ENCODE measurements around the gene CGGBP1. TPM values are rescaled to one million over a fixed set of nuclear protein-coding genes. Genes with fewer than 3 reads are reported as not detected.

The CGGBP1 gene
- 102 and 180 TPM in 2 replicates for total RNA-seq (ENCODE audit: low replicate concordance)

DNA sequence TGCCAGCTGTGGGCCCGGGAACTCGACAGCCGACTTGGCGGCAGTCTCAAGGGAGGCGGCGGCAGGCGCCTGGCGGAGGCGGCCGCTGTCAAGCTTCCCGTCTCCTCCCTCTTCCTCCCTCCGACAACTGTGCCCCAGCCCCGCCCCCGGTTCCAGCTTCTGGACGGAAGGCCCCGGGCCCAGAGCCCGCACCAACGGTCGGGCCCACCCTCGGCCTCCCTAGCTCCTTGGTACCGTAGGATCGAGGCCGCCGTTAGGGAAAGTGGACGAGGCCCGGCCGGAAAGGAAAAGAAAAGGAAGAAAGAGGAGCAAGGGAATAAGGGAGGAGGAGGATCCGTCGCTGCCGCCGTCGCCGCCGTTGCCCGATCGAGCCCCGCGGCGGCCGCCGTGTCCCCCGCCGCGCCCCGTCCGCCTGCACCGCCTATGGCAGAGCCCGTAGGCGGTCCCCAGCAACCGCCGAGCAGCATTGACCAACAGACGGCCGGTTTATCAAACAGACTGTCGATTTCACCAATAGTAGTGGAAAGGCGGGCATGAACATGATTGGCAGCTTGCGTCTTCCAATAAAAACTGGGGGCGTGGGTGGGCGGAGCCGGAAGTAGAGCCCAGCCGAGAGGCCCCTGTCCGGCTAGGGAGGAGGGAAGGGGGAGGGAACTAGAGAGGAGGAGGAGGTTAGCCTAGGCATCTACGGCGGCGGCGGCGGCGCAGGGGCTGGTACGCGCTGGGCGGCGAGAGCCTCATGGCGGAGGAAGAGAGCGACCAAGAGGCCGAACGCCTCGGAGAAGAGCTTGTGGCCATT, at the start of gene CGGBP1, which contains the start of gene ZNF654:
TSS of gene CGGBP1 (minus strand) at position 425 of the 799 bp plus-strand sequence. CDS start 3,029 bp downstream, outside the sequence.
TSS of gene ZNF654 (plus strand) at position 675 of the 799 bp plus-strand sequence. CDS start at position 740, 65 bp downstream.
- Histone ChIP-seq H3K4me1 (peaks cover 21% of the 10 kb centered on the region), H3K27me3 (no peaks in the 10 kb centered on the region), H3K4me3 (peak within 1 kb of the TSS; percentile 92), H3K9ac (peak within 1 kb of the TSS; percentile 85), H2AFZ (replicated peaks) (peak within 1 kb of the TSS; percentile 77), H4K20me1 (ENCODE audit: low read depth) (peaks cover 36% of the 10 kb centered on the region), H3K9me3 (ENCODE audit: low read depth) (no peaks in the 10 kb centered on the region), H3K79me2 (ENCODE audit: low read depth) (peaks cover 76% of the 10 kb centered on the region), H3K4me2 (peak within 1 kb of the TSS; percentile 91), H3F3A (ENCODE audit: low read depth) (peaks cover 25% of the 10 kb centered on the region), H3K36me3 (peaks cover 7% of the 10 kb centered on the region), H3K27ac (peak within 1 kb of the TSS; percentile 97)
- peak within 1 kb of the TSS; percentile 98 for H3K4me3 Mint-ChIP-seq
- H3K9me3 Mint-ChIP-seq = no peaks in the 10 kb centered on the region
- peaks cover 20% of the 10 kb centered on the region for H3K4me1 Mint-ChIP-seq
- peaks cover 22% of the 10 kb centered on the region for H3K36me3 Mint-ChIP-seq
- peaks cover 2% of the 10 kb centered on the region for H3K27me3 Mint-ChIP-seq (ENCODE audit: insufficient read depth, low read depth)
- H3K27ac Mint-ChIP-seq = peak within 1 kb of the TSS; percentile 96
- peak; percentile 98 for DNase-seq (ENCODE audit: low spot score)
- TF ChIP-seq EZH2phosphoT487 (IDR thresholded peaks at IDR 0.05) (no peak), EZH2 (IDR thresholded peaks at IDR 0.05) (no peak)
- TF ChIP-seq, protein P1, sequence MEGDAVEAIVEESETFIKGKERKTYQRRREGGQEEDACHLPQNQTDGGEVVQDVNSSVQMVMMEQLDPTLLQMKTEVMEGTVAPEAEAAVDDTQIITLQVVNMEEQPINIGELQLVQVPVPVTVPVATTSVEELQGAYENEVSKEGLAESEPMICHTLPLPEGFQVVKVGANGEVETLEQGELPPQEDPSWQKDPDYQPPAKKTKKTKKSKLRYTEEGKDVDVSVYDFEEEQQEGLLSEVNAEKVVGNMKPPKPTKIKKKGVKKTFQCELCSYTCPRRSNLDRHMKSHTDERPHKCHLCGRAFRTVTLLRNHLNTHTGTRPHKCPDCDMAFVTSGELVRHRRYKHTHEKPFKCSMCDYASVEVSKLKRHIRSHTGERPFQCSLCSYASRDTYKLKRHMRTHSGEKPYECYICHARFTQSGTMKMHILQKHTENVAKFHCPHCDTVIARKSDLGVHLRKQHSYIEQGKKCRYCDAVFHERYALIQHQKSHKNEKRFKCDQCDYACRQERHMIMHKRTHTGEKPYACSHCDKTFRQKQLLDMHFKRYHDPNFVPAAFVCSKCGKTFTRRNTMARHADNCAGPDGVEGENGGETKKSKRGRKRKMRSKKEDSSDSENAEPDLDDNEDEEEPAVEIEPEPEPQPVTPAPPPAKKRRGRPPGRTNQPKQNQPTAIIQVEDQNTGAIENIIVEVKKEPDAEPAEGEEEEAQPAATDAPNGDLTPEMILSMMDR (IDR thresholded peaks at IDR 0.05) = no peak

DNA sequence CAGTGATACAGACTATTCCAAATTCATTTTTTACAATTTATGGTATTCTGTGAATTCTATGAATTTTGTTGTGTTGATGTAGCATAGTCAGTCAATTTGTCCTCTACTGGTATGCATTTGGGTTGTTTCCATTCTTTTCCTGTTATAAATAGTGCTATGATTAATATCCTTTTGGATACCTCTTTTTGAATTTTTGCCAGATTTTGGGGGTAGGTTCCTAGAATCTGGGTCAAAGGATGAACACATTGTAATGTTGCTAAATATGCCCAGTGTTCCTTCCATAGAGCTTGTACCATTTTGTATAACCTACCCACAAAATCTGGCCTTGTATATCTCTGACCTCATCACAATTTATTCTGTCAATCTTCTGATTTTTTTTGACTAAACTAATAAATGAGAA, 46.5 kb upstream of the CGGBP1 start:
- H3K27me3 ChIP-seq = no peaks in the 10 kb centered on the region
- peaks cover 7% of the 10 kb centered on the region for H3K79me2 ChIP-seq (ENCODE audit: low read depth)

DNA sequence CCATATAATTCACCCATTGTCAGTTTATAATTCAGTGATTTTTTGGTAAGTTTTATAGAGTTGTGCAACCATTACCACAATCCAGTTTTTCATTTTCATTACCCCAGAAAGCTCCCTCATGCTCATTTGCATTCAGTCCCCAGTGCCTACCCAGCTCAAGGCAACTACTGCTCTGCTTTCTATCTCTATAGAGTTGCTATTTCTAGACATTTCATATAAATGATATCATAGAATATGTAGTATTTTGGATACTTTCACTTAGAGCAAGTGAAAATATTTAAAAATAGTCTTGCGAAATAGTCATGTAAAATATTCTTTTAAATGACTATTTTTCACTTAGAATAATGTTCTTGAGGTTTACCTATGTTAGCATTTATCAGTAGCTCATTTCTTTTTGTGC, 42.3 kb upstream of the CGGBP1 start:
- Mint-ChIP-seq H3K27ac (no peak overlapping the region), H3K4me3 (no peak overlapping the region), H3K27me3 (ENCODE audit: insufficient read depth, low read depth) (no peaks in the 10 kb centered on the region), H3K36me3 (peaks cover 56% of the 10 kb centered on the region), H3K4me1 (no peaks in the 10 kb centered on the region), H3K9me3 (peaks cover 46% of the 10 kb centered on the region)
- no peak for DNase-seq (ENCODE audit: low spot score)
- TF ChIP-seq, protein P1 (IDR thresholded peaks at IDR 0.05) = no peak
- TF ChIP-seq EZH2phosphoT487 (IDR thresholded peaks at IDR 0.05) = no peak
- TF ChIP-seq EZH2 (IDR thresholded peaks at IDR 0.05) = no peak
- Histone ChIP-seq H3K36me3 (no peaks in the 10 kb centered on the region), H4K20me1 (ENCODE audit: low read depth) (no peaks in the 10 kb centered on the region), H3K79me2 (ENCODE audit: low read depth) (peaks cover 17% of the 10 kb centered on the region), H3K27ac (no peak overlapping the region), H3K27me3 (no peaks in the 10 kb centered on the region), H3K4me1 (no peaks in the 10 kb centered on the region), H3K9me3 (ENCODE audit: low read depth) (peaks cover 5% of the 10 kb centered on the region), H2AFZ (replicated peaks) (no peak overlapping the region), H3K4me2 (no peak overlapping the region), H3F3A (ENCODE audit: low read depth) (no peaks in the 10 kb centered on the region), H3K9ac (no peak overlapping the region), H3K4me3 (no peak overlapping the region)

More for the DNA sequence above, 46.5 kb upstream of the CGGBP1 start:
- no peaks in the 10 kb centered on the region for H3K27me3 Mint-ChIP-seq (ENCODE audit: insufficient read depth, low read depth)
- Histone ChIP-seq H2AFZ (replicated peaks) (no peak overlapping the region), H3K4me1 (no peaks in the 10 kb centered on the region), H3K4me2 (no peak overlapping the region), H3K36me3 (no peaks in the 10 kb centered on the region), H3K27ac (no peak overlapping the region), H3F3A (ENCODE audit: low read depth) (no peaks in the 10 kb centered on the region), H4K20me1 (ENCODE audit: low read depth) (no peaks in the 10 kb centered on the region), H3K9me3 (ENCODE audit: low read depth) (peaks cover 5% of the 10 kb centered on the region), H3K9ac (no peak overlapping the region), H3K4me3 (no peak overlapping the region)
- no peak for DNase-seq (ENCODE audit: low spot score)
- TF ChIP-seq, protein P1 (IDR thresholded peaks at IDR 0.05) = no peak
- TF ChIP-seq EZH2phosphoT487 (IDR thresholded peaks at IDR 0.05) (no peak), EZH2 (IDR thresholded peaks at IDR 0.05) (no peak)
- no peak overlapping the region for H3K4me3 Mint-ChIP-seq
- no peak overlapping the region for H3K27ac Mint-ChIP-seq
- H3K36me3 Mint-ChIP-seq = peaks cover 25% of the 10 kb centered on the region
- no peaks in the 10 kb centered on the region for H3K4me1 Mint-ChIP-seq
- peaks cover 13% of the 10 kb centered on the region for H3K9me3 Mint-ChIP-seq

Measured in neural progenitor cell (in vitro differentiated cells).